GM23338 (cell line): ENCODE measurements around the gene KIF21A. TPM values are rescaled to one million over a fixed set of nuclear protein-coding genes. Genes with fewer than 3 reads are reported as not detected.

ENCODE experiments used
- ATAC-seq: fragments of 200-7000 bp; cut with Tn5 transposase; 3 replicates; pipeline ENCODE4 v1.9.1; 2020
- DNase-seq: peaks from one replicate; pipeline ENCODE4 v3.0.0-alpha.2; 2015; ENCODE audit warnings: low spot score
- H2AFZ ChIP-seq: fragments of 200-600 bp; sonication (generic); 2 replicates; pipeline ENCODE4 v1.8.0; 2016; ENCODE audit warnings: antibody characterized with exemption, mild to moderate bottlenecking, moderate library complexity
- H3F3A ChIP-seq: fragments of 200-600 bp; sonication (generic); replicated peaks from 2 replicates; pipeline ENCODE4 v1.8.0; 2017; ENCODE audit warnings: antibody characterized with exemption, mixed run types, low read depth
- H3K27ac ChIP-seq: fragments of 200-600 bp; sonication (generic); 2 replicates; pipeline ENCODE4 v1.6.1; 2016; ENCODE audit warnings: low read depth
- H3K27me3 ChIP-seq: fragments of 200-600 bp; sonication (generic); 2 replicates; pipeline ENCODE4 v1.8.0; 2016; ENCODE audit warnings: mild to moderate bottlenecking, mixed run types, moderate library complexity; ENCODE audit not compliant: insufficient read depth
- H3K36me3 ChIP-seq: fragments of 200-600 bp; sonication (generic); 2 replicates; pipeline ENCODE4 v1.8.0; 2016; ENCODE audit warnings: mild to moderate bottlenecking; ENCODE audit not compliant: insufficient read depth
- H3K4me1 ChIP-seq: fragments of 200-600 bp; sonication (generic); 2 replicates; pipeline ENCODE4 v1.8.0; 2016; ENCODE audit warnings: mild to moderate bottlenecking, moderate library complexity; ENCODE audit not compliant: insufficient read depth
- H3K4me2 ChIP-seq: fragments of 200-600 bp; sonication (generic); 2 replicates; pipeline ENCODE4 v1.7.1; 2017; ENCODE audit warnings: mixed run types
- H3K4me3 ChIP-seq: fragments of 200-600 bp; sonication (generic); 2 replicates; pipeline ENCODE4 v1.6.1; 2016; ENCODE audit warnings: mixed run types
- H3K79me2 ChIP-seq: fragments of 200-600 bp; sonication (generic); replicated peaks from 2 replicates; pipeline ENCODE4 v1.8.0; 2017; ENCODE audit warnings: mild to moderate bottlenecking; ENCODE audit not compliant: insufficient read depth
- H3K9me2 ChIP-seq: fragments of 200-600 bp; sonication (generic); 2 replicates; pipeline ENCODE4 v1.8.0; 2017; ENCODE audit not compliant: insufficient read depth
- H4K20me1 ChIP-seq: fragments of 200-600 bp; sonication (generic); replicated peaks from 2 replicates; pipeline ENCODE4 v1.8.0; 2017; ENCODE audit warnings: mild to moderate bottlenecking; ENCODE audit not compliant: insufficient read depth
- H3K27ac Mint-ChIP-seq: 2 replicates; pipeline ENCODE4 v1.8.0; 2020; ENCODE audit warnings: inconsistent platforms, mild to moderate bottlenecking, moderate library complexity, mixed read lengths
- H3K27me3 Mint-ChIP-seq: 3 replicates; pipeline ENCODE4 v1.8.0; 2022; ENCODE audit warnings: low read depth, mild to moderate bottlenecking, moderate library complexity, mixed read lengths, inconsistent platforms; ENCODE audit not compliant: insufficient read depth, poor library complexity
- H3K36me3 Mint-ChIP-seq: 3 replicates; pipeline ENCODE4 v1.8.0; 2021; ENCODE audit warnings: low read depth, mild to moderate bottlenecking, inconsistent platforms, moderate library complexity, mixed read lengths
- H3K4me1 Mint-ChIP-seq: 3 replicates; pipeline ENCODE4 v1.8.0; 2020; ENCODE audit warnings: mild to moderate bottlenecking, inconsistent platforms, mixed read lengths
- H3K4me3 Mint-ChIP-seq: 3 replicates; pipeline ENCODE4 v1.8.0; 2021; ENCODE audit warnings: moderate library complexity, mild to moderate bottlenecking, inconsistent platforms, mixed read lengths
- H3K9me3 Mint-ChIP-seq: 3 replicates; pipeline ENCODE4 v1.8.0; 2020; ENCODE audit warnings: moderate library complexity, mild to moderate bottlenecking, inconsistent platforms, mixed read lengths
- CREB1 ChIP-seq: fragments of 250-450 bp; sonication (Bioruptor Pico); IDR thresholded peaks from 2 replicates; pipeline ENCODE4 v1.5.0; 2020; ENCODE audit warnings: low read depth, mild to moderate bottlenecking, moderate library complexity
- CTCF ChIP-seq, 2 experiments: fragments of 200-600 bp in 1 of 2; sonication (generic) in 1 of 2; conservative IDR thresholded peaks; 2 replicates each; pipeline versions ENCODE4 v1.5.1 to v1.6.1; 2016 to 2017; ENCODE audit warnings: antibody characterized with exemption in 2 of 2, low read depth in 2 of 2, mild to moderate bottlenecking in 2 of 2, moderate library complexity in 1 of 2
- ETS1 ChIP-seq: IDR thresholded peaks from 2 replicates; pipeline ENCODE4 v1.6.1; 2016; ENCODE audit warnings: antibody characterized with exemption
- EZH2 ChIP-seq: fragments of 200-600 bp; sonication (generic); IDR thresholded peaks from one replicate; pipeline ENCODE4 v1.8.0; 2017; ENCODE audit warnings: antibody characterized with exemption, mild to moderate bottlenecking, low read depth; ENCODE audit not compliant: unreplicated experiment
- EZH2phosphoT487 ChIP-seq: fragments of 200-600 bp; sonication (generic); IDR thresholded peaks from one replicate; pipeline ENCODE4 v1.8.1; 2018; ENCODE audit warnings: antibody characterized with exemption; ENCODE audit not compliant: unreplicated experiment
- JUNB ChIP-seq: IDR thresholded peaks from one replicate; pipeline ENCODE4 v1.6.1; 2016; ENCODE audit warnings: antibody characterized with exemption; ENCODE audit not compliant: unreplicated experiment
- NANOG ChIP-seq: IDR thresholded peaks from 2 replicates; pipeline ENCODE4 v1.6.1; 2016; ENCODE audit warnings: antibody characterized with exemption, borderline replicate concordance
- REST ChIP-seq: IDR thresholded peaks from one replicate; pipeline ENCODE4 v1.6.1; 2018; ENCODE audit warnings: antibody characterized with exemption; ENCODE audit not compliant: unreplicated experiment
- STAT1 ChIP-seq: IDR thresholded peaks from one replicate; pipeline ENCODE4 v1.6.1; 2016; ENCODE audit warnings: antibody characterized with exemption; ENCODE audit not compliant: unreplicated experiment
- ZNF331 ChIP-seq: fragments of 250-450 bp; sonication (Bioruptor Pico); IDR thresholded peaks from 2 replicates; pipeline ENCODE4 v1.5.0; 2020; ENCODE audit warnings: low read depth, mild to moderate bottlenecking, moderate library complexity
- ZNF462 ChIP-seq: fragments of 250-450 bp; sonication (Bioruptor Pico); IDR thresholded peaks from 2 replicates; pipeline ENCODE4 v1.5.0; 2020; ENCODE audit warnings: mild to moderate bottlenecking, moderate library complexity
- polyA plus RNA-seq: library from polyadenylated mRNA; unstranded; fragments of >200 nt; fragmentation: Nextera tagmentation; extraction: Ambion mirVana; gene quantifications from 2 replicates; pipeline ENCODE4 v1.2.1, GENCODE V29; 2016
- total RNA-seq: library from RNA; depleted of rRNA; stranded (reverse); fragments of >200 nt; shearing (Covaris generic); gene quantifications from 2 replicates; pipeline ENCODE4 v1.2.3, GENCODE V29; 2014

The KIF21A gene
- total and polyA plus RNA-seq, 2 experiments from 2014 or later, result 28.8 to 32.0 TPM

- no peak overlapping the region for H3K27ac Mint-ChIP-seq
- DNase-seq (no peak), ATAC-seq (no peak)
- peaks cover 21% of the 10 kb centered on the region for H3K4me1 Mint-ChIP-seq
- H3K9me3 Mint-ChIP-seq, result no peaks in the 10 kb centered on the region
- Histone ChIP-seq H2AFZ (no peak overlapping the region), H3F3A (no peaks in the 10 kb centered on the region), H4K20me1 (no peaks in the 10 kb centered on the region), H3K4me1 (peaks cover 13% of the 10 kb centered on the region), H3K27me3 (no peaks in the 10 kb centered on the region), H3K4me2 (no peak overlapping the region), H3K9me2 (no peaks in the 10 kb centered on the region), H3K79me2 (no peaks in the 10 kb centered on the region), H3K27ac (no peak overlapping the region), H3K4me3 (no peak overlapping the region), H3K36me3 (no peaks in the 10 kb centered on the region)
- H3K4me3 Mint-ChIP-seq, result no peak overlapping the region
- peaks cover 22% of the 10 kb centered on the region for H3K36me3 Mint-ChIP-seq
- H3K27me3 Mint-ChIP-seq, result peaks cover 2% of the 10 kb centered on the region
- TF ChIP-seq JUNB (no peak), CTCF (conservative IDR thresholded peaks at IDR 0.05; ENCODE audit: low read depth in 2 of 2) (no peak), EZH2 (no peak), ZNF331 (CRISPR knock-in tag) (no peak), EZH2phosphoT487 (no peak), NANOG (no peak), STAT1 (no peak), REST (no peak), CREB1 (CRISPR knock-in tag) (no peak), ZNF462 (CRISPR knock-in tag) (no peak), ETS1 (no peak)
These were observed 74.0 kb downstream of the KIF21A start for GRCh38 chr12:39368891-39369290.
